GM21825 (cell line): ENCODE results near the gene ATXN10.

Experiments used
- ATAC-seq: cut with Tn5 transposase; IDR thresholded peaks from one replicate; pipeline ENCODE4 v1.9.1; 2021; ENCODE audit warnings: mild to moderate bottlenecking, moderate library complexity; ENCODE audit not compliant: unreplicated experiment

Gene ATXN10

GRCh38 chr22:45872659-45873263 is 201.1 kb downstream of the ATXN10 start:
- no peak for ATAC-seq

DNA sequence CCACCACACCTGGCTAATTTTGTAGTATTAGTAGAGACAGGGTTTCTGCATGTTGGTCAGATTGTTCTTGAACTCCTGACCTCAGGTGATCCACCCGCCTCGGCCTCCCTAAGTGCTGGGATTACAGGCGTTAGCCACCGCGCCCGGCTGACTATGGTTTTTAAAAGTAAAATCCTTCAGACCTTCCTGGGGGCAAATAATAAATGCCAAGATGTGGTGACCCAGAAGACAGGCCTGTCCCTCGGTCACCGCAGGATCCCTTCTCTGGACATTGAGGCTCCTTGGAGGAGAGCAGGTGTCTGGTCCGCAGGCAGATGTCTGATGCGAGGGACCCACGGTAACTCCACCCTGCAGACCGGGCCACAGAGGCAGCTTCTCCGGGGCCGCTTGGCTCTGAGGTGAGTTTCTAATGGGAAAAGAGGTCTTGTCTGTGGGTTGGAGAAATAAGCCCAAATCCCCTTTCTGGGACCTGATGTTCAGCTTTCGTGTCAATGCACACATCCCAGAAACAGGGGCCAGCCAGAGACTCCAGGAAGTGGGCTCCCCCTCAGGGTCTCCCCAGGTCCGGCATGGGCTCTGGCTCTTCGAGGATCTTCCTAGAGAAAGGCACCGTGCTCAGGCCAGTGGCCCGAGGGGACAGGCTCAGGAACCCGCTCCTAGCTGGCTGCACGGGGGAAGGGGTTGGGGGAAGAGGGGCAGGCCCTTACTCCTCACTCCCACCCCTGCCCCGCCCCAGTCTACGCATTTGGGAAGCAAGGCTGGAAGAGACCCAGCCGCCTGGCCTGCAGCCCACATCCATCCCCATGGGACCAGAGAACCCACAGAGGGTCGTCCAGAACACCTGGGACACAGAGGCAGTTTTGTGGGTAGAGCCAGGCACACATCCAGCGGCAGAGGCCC is 204.8 kb downstream of the ATXN10 start:
- ATAC-seq = no peak

DNA sequence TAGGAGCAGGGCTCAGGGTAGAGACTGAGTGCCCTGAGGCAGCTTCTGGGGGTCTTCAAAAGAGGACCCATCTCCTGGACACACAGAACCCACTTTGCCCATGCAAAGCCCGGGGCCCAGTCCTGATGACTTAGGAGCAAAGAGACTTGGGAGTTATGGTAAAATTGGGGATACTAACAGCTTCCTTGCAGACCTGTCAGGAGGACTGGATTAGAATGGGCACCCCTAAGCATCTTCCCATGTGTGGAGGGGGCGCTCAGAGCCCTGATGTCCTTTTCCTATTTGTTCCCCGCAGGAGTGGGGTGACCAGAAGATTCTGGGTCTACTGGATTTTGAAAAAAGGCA is 205.4 kb downstream of the ATXN10 start:
- ATAC-seq = no peak

GRCh38 chr22:45877651-45878050 is 206.0 kb downstream of the ATXN10 start:
- ATAC-seq = no peak

DNA sequence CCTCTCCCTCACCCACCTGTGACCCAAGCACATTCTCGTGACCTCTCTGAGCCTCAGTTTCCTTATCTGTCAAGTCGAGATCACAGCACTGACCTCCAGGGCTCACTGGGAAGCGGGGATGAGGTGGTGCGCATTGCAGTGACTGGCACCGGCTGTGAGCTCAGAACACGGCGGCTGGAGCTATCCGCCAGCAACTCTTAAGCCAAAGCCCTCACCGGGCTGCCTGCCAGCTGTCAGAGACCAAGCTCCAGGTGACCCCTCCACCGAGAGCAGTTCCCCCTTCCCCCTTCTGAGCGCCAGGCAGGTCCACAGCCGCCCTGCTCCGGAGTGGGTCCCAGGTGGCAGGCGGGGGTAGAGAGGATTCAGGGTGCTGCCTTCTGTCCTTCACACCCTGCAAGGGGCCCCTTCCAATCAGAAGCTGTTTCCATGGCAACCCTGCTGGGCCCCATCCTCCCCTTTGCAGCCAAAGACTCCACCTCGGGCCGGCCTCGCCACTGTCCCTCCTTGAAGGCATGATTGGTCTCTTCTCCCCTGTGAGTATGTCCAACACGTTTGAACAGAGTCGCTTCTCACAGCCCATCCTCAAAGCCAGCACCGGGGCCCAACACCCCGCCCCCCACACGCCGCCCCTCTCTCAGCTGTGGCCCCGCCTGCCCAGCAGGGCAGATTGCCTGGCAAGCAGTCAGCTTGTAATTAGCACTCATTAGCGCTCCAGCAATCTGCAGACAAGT is 206.6 kb downstream of the ATXN10 start:
- ATAC-seq = no peak

DNA sequence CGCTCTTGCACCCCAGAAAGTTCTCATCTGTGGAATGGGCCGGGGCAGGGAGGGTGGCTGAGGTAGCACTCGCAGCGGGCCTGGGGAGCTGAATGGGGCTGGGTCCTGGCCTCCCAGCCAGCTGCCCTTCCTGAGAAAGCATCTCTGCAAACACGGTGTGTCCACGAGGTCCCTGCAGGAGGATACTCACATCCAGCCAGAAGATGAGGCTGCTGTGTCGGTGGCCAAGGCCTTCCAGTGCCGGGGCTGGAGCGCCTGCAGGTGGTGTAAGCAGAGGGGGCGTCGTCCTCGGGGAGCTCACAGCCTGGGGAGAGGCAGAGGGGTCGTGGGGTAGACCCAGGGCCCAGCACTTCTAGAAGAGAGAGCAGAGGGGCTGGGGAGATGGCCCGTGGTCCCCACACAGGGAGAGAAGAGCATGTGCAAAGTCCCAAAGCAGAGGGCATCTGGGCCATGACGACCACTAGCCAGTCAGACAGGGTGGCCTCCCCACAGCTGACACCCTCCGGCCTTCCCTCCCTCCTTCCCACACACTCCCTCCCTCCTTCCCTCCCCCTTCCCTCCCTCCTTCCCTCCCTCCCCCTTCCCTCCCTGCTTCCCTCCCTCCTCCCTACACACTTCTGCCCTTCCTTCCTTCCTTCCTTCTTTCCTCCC is 207.4 kb downstream of the ATXN10 start:
- ATAC-seq = no peak

DNA sequence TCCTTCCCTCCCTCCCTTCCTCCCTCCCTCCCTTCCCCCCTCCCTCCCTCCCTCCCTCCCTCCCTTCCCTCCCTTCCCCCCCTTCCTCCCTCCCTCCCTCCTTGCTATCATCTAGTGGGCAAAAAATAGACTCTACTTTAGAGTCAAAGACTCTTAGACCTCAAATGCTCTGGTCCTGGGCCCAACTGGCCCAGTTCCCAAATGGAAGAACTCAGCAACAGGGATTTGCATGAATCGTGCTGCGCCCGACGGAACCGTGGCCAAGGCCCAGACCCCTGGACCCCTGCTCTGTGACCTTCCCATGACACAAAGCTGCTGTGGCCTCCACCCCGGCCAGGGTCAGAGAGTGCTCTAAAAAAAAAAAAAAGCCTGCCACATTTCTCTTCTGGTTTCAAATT is 207.9 kb downstream of the ATXN10 start:
- no peak for ATAC-seq

GRCh38 chr22:45880091-45880715 is 208.6 kb downstream of the ATXN10 start:
- no peak for ATAC-seq

- no peak for ATAC-seq
Measured at GRCh38 chr22:45880716-45881523, 209.3 kb downstream of the ATXN10 start.

- ATAC-seq = no peak
Measured at GRCh38 chr22:45881524-45881875, 209.9 kb downstream of the ATXN10 start.

DNA sequence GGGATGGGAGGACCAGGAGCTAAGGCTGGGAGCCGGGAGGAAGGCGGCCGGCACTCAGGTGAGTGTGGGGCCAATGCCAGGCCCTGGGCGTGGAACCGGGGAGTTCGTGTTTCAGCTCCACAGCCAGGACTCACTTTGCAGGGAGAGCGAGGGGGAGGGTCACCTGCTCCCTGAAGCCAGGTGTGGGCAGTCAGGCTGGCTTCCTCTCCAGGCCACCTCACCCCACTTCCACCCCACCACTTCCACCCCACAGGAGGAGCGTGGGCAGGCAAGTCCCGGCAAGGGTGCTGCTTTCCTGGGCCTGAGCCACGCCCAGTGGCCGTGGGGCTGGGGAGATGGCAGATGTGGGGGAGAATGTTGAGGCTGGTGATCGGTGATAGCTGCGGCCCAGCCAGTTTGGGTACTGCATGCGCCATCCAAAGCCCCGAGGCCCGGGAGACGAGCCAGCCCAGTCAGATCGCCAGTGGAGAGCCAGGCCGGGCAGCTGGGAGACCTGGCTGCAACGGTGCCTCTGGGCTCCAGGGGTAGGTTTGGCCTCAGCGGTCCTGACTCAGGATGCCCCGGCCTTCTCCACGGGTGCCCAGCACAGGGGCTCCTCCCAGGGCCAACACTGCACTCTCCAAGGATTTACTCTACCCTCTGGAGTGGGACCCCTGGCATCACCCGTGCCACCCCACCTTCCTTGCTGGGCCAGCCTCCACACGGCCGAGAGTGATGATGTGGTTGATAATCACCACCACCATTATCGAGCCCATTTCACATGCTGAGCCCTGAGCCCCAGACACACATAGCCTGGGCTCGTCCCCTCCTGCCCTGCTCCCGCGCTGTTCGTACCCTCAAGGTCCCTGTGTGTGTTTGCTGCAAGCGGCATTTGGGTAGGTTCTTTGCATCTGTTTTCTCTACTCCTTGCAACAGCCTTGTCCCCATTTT is 211.5 kb downstream of the ATXN10 start:
- ATAC-seq = no peak

DNA sequence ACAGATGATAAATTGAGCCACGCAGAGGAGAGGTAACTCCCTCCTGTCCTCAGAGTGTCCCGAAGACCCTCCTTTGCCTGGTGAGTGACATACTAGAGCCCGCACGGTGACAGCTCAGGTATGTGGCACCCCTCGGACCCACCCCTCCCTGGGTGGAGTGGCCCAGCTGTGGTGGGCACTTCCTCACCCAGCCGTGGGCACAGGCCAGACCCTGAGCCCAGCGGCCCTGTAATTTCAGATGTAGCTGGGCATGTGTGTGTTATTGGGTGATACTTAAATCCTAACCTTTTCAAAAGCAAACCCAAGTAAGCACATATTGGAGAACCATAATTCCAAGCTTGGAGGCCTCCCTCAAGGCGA is 212.2 kb downstream of the ATXN10 start:
- no peak for ATAC-seq

DNA sequence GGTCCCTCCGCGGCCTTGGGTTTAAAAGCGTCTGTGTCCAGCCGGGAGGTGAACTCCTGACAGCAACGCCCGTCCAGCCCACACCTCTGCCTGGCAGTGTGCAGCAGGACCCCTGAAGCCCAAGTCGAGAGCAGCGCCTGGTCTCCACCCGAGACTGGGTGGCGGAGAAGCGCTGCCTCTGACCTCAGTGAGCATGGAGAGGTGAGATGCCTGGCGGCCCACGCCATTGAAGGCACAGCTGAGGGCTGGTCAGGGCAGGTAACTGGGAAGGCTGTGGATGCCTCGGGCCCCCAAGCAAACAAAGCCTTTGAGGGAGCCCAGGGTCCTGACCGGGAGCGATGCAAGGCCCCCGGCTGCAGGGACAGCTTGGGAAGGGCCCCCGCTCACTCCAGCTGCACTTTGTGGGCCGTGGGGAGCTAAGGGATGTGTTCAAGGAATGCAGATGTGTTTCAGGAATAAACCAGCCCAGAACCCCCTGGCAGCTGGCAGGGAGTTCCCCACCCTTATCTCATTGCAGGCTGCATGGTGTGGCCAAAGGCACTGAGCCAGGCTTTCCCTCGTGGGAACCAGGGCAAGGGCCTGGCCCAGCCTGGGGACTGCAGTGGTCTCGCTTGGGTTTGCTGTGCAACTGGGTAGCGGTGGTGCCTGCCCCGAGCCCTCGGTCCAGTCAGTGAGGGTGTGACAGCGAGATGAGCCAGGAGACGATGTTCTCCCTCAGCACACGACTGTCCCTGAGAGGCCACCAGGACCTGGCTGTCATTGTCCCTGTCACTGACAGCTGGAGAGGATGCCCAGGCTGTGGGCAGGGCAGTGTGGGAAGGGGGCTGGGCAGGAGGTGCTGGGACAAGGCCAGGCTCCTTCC is 212.8 kb downstream of the ATXN10 start:
- ATAC-seq = no peak

DNA sequence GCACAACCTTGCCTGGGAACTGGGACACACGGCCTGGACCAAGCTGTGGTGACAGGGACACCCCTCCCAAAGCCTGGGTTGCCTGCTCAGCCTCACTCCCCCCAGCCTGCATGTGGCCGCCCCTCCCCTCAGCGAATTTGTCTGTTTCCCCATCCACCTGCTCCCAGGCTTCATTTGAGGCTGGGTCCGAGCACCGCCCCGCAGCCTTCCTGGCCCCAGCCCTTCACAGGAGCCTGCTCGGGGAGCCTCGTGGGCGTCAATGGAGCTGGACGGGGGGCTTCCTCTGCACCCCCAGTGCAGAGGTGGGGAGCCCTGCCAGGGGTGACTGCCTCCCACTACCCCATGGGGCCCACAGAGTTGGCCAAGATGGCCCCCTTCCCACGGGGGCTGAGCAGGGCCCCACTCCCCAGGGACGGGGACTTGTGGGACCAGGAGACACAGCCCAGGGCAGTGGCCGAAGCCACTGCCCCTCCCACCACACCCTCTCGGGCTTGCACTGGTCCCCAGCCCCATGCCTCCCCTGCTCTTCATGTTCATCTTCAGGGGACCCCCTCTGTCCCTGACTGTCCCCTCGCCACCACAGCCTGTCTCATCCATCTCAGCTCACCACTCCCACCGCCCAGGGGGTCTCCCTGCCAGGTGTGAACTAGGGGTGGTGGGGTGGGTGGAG is 213.7 kb downstream of the ATXN10 start:
- ATAC-seq = no peak

GRCh38 chr22:45885941-45886395 is 214.3 kb downstream of the ATXN10 start:
- no peak for ATAC-seq

DNA sequence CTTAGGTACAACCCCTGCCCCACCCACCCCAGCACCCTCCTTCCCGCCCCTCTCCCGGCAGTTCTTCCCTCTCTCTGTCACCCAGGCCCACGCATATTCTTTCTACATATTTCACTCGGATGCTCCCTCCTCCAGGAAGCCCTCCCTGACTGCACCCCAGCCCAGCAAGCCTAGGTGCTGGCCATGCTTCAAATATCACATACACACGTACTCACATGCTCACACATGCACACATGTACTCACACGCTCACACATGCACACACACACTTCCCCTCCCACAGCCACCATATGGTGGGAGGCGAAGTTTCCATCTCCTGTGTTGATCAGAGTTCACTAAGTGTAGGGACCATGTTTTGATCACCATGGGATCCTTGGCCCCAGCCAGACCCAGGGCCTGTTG is 214.9 kb downstream of the ATXN10 start:
- no peak for ATAC-seq
